ENCODE measurements around the gene OSBPL6. TPM values are rescaled to one million over a fixed set of nuclear protein-coding genes. Genes with fewer than 3 reads are reported as not detected.

The OSBPL6 gene
- polyA plus RNA-seq, 1 donor (not counting 4 experiments of a cell fraction or from before 2014, with no cell fraction given), result 11.6 TPM

GRCh38 chr2:178427458-178427857 is 233.1 kb downstream of the OSBPL6 start:
- H3K4me2 ChIP-seq (ENCODE audit: control insufficient read depth, extremely low read depth, insufficient read depth, low read depth, low read length), result no peak overlapping the region
- H3K36me3 ChIP-seq (ENCODE audit: control insufficient read depth in 2 of 2, extremely low read depth in 1 of 2, insufficient read depth in 2 of 2, low read length in 2 of 2), result peaks cover 9 to 22% of the 10 kb centered on the region in 2 experiments
- H3K9ac ChIP-seq (ENCODE audit: control insufficient read depth, extremely low read depth, insufficient read depth, low read length), result no peak overlapping the region
- H2AFZ ChIP-seq (ENCODE audit: control insufficient read depth, low read length), result no peak overlapping the region
- dilution Hi-C loops (cut with MboI; ENCODE audit: extremely low pct_ligation_motif_present, low sequenced_read_pairs), result no loop called here
- no peaks in the 10 kb centered on the region for H4K20me1 ChIP-seq (ENCODE audit: control insufficient read depth, extremely low read depth, insufficient read depth, low read length)
- no peak overlapping the region for H3K27ac ChIP-seq (ENCODE audit: control insufficient read depth, insufficient read depth, low read length)
- no peaks in the 10 kb centered on the region for H3K27me3 ChIP-seq (ENCODE audit: control insufficient read depth, extremely low read depth, insufficient read depth, low read length)
- TF ChIP-seq CTCF (optimal IDR thresholded peaks at IDR 0.05 in 1 of 3, IDR thresholded peaks at IDR 0.05 in 1 of 3, conservative IDR thresholded peaks at IDR 0.05 in 1 of 3; ENCODE audit: extremely low read depth in 1 of 3, insufficient read depth in 2 of 3, low read length in 3 of 3) (no peak), EZH2 (IDR thresholded peaks at IDR 0.05; ENCODE audit: low read length) (no peak)
- H3K79me2 ChIP-seq (ENCODE audit: control insufficient read depth, insufficient read depth, low read length), result peaks cover 8% of the 10 kb centered on the region
- peaks cover 2% of the 10 kb centered on the region for H3K9me1 ChIP-seq (ENCODE audit: control insufficient read depth, extremely low read depth, insufficient read depth, low read length)
- no peak for DNase-seq (ENCODE audit: low read depth, low spot score)
- H3K9me3 ChIP-seq (ENCODE audit: control insufficient read depth, low read depth, low read length), result no peaks in the 10 kb centered on the region
- H3K4me1 ChIP-seq (ENCODE audit: control insufficient read depth, extremely low read depth, insufficient read depth, low read length), result peaks cover under 1% of the 10 kb centered on the region
- no peak for FAIRE-seq
- no peak overlapping the region for H3K4me3 ChIP-seq (ENCODE audit: control insufficient read depth in 2 of 3, extremely low read depth in 1 of 3, insufficient read depth in 2 of 3, low read depth in 1 of 3, low read length in 3 of 3)

- no peaks in the 10 kb centered on the region for H3K27me3 ChIP-seq (ENCODE audit: control insufficient read depth, extremely low read depth, insufficient read depth, low read length)
- DNase-seq (ENCODE audit: low read depth, low spot score), result no peak
- no peak overlapping the region for H3K4me3 ChIP-seq (ENCODE audit: control insufficient read depth in 2 of 3, extremely low read depth in 1 of 3, insufficient read depth in 2 of 3, low read depth in 1 of 3, low read length in 3 of 3)
- no peaks in the 10 kb centered on the region for H4K20me1 ChIP-seq (ENCODE audit: control insufficient read depth, extremely low read depth, insufficient read depth, low read length)
- FAIRE-seq, result no peak
- no peaks in the 10 kb centered on the region for H3K9me3 ChIP-seq (ENCODE audit: control insufficient read depth, low read depth, low read length)
- TF ChIP-seq CTCF (optimal IDR thresholded peaks at IDR 0.05 in 1 of 3, IDR thresholded peaks at IDR 0.05 in 1 of 3, conservative IDR thresholded peaks at IDR 0.05 in 1 of 3; ENCODE audit: extremely low read depth in 1 of 3, insufficient read depth in 2 of 3, low read length in 3 of 3) (no peak), EZH2 (IDR thresholded peaks at IDR 0.05; ENCODE audit: low read length) (no peak)
- H2AFZ ChIP-seq (ENCODE audit: control insufficient read depth, low read length), result no peak overlapping the region
- peaks cover 2% of the 10 kb centered on the region for H3K9me1 ChIP-seq (ENCODE audit: control insufficient read depth, extremely low read depth, insufficient read depth, low read length)
- peaks cover 3% of the 10 kb centered on the region for H3K79me2 ChIP-seq (ENCODE audit: control insufficient read depth, insufficient read depth, low read length)
- dilution Hi-C loops (cut with MboI; ENCODE audit: extremely low pct_ligation_motif_present, low sequenced_read_pairs), result no loop called here
- H3K4me1 ChIP-seq (ENCODE audit: control insufficient read depth, extremely low read depth, insufficient read depth, low read length), result no peaks in the 10 kb centered on the region
- H3K4me2 ChIP-seq (ENCODE audit: control insufficient read depth, extremely low read depth, insufficient read depth, low read depth, low read length), result no peak overlapping the region
- peaks cover 10 to 27% of the 10 kb centered on the region in 2 experiments for H3K36me3 ChIP-seq (ENCODE audit: control insufficient read depth in 2 of 2, extremely low read depth in 1 of 2, insufficient read depth in 2 of 2, low read length in 2 of 2)
- H3K27ac ChIP-seq (ENCODE audit: control insufficient read depth, insufficient read depth, low read length), result no peak overlapping the region
- H3K9ac ChIP-seq (ENCODE audit: control insufficient read depth, extremely low read depth, insufficient read depth, low read length), result no peak overlapping the region
Observed at GRCh38 chr2:178428396-178428806, 234.1 kb downstream of the OSBPL6 start.

All from keratinocyte (primary cell).